Measurements from ENCODE around the gene SLC7A7. TPM values are rescaled to one million over a fixed set of nuclear protein-coding genes. Genes with fewer than 3 reads are reported as not detected.

The SLC7A7 gene
- total and polyA plus RNA-seq, 2 of the 13 experiments (the other 11 are each of a cell fraction or from before 2014, with no cell fraction given): 0.13 to 0.63 TPM

- TF ChIP-seq ZNF605 (CRISPR knock-in tag; IDR thresholded peaks at IDR 0.05) (peak; percentile 96), ZNF574 (CRISPR knock-in tag; IDR thresholded peaks at IDR 0.05) (peak; percentile 78), RFX3 (CRISPR knock-in tag; IDR thresholded peaks at IDR 0.05) (no peak), ATF4 (CRISPR knock-in tag; IDR thresholded peaks at IDR 0.05) (peak in 1 of 2 experiments; percentile 62; a peak in 2 of 4 replicates), IRF1 (CRISPR knock-in tag; IDR thresholded peaks at IDR 0.05; ENCODE audit: low read depth) (peak; percentile 73; the same call in 1 of the 2 replicates), AHDC1 (CRISPR knock-in tag; IDR thresholded peaks at IDR 0.05; ENCODE audit: borderline replicate concordance) (no peak), MTA1 (CRISPR knock-in tag; IDR thresholded peaks at IDR 0.05; ENCODE audit: borderline replicate concordance) (peak; percentile 62; the same call in 1 of the 2 replicates), ERF (CRISPR knock-in tag; IDR thresholded peaks at IDR 0.05) (peak; percentile 92), ZNF720 (CRISPR knock-in tag; IDR thresholded peaks at IDR 0.05) (peak; percentile 82; the same call in 1 of the 2 replicates), NFE2 (CRISPR knock-in tag; IDR thresholded peaks at IDR 0.05) (no peak), HIC2 (CRISPR knock-in tag; IDR thresholded peaks at IDR 0.05; ENCODE audit: low read depth) (peak; percentile 69; the same call in 1 of the 2 replicates), MAX (IDR thresholded peaks at IDR 0.05) (peak; percentile 95), ZNF329 (CRISPR knock-in tag; IDR thresholded peaks at IDR 0.05; ENCODE audit: low read depth) (no peak), ZNF543 (CRISPR knock-in tag; IDR thresholded peaks at IDR 0.05) (peak; percentile 90; the same call in 1 of the 2 replicates), ZKSCAN1 (IDR thresholded peaks at IDR 0.05; ENCODE audit: low read length) (no peak), ZNF496 (CRISPR knock-in tag; IDR thresholded peaks at IDR 0.05; ENCODE audit: insufficient replicate concordance) (no peak)
Measured at GRCh38 chr14:22821193-22822015, 6.2 kb upstream of the SLC7A7 start (continued).

All from HepG2 (cell line).